Astrocyte of the spinal cord (primary cell): ENCODE results near the gene COL4A2.
A peak's percentile ranks its signal among the peaks of the same experiment; 100 is the strongest.

Source experiments
- DNase-seq: peaks from one replicate; pipeline ENCODE4 v3.0.0; 2011; ENCODE audit warnings: low read depth, low spot score
- H3K4me3 ChIP-seq: 2 replicates; pipeline ENCODE4 v1.5.1; 2011; ENCODE audit warnings: low read depth, mild to moderate bottlenecking, low read length, moderate library complexity
- in situ Hi-C: cut with HindIII; loops from 2 replicates; pipeline ENCODE4 v1.10.0; 2017; ENCODE audit warnings: low sequenced_read_pairs
- TF ChIP-seq, protein P1 (sequence below): IDR thresholded peaks from 2 replicates; pipeline ENCODE4 v1.5.1; 2012; ENCODE audit warnings: low read depth, mild to moderate bottlenecking, low read length, inconsistent platforms

COL4A2 gene

GRCh38 chr13:110361365-110361911 is 54.4 kb downstream of the COL4A2 start:
- TF ChIP-seq, protein P1, sequence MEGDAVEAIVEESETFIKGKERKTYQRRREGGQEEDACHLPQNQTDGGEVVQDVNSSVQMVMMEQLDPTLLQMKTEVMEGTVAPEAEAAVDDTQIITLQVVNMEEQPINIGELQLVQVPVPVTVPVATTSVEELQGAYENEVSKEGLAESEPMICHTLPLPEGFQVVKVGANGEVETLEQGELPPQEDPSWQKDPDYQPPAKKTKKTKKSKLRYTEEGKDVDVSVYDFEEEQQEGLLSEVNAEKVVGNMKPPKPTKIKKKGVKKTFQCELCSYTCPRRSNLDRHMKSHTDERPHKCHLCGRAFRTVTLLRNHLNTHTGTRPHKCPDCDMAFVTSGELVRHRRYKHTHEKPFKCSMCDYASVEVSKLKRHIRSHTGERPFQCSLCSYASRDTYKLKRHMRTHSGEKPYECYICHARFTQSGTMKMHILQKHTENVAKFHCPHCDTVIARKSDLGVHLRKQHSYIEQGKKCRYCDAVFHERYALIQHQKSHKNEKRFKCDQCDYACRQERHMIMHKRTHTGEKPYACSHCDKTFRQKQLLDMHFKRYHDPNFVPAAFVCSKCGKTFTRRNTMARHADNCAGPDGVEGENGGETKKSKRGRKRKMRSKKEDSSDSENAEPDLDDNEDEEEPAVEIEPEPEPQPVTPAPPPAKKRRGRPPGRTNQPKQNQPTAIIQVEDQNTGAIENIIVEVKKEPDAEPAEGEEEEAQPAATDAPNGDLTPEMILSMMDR, result no peak
- no peak overlapping the region for H3K4me3 ChIP-seq
- in situ Hi-C loops, result no loop called here
- peak; percentile 96 for DNase-seq

GRCh38 chr13:110363010-110363409 is 55.9 kb downstream of the COL4A2 start:
- DNase-seq, result no peak
- in situ Hi-C loops, result no loop called here
- TF ChIP-seq, protein P1, result peak; percentile 35
- H3K4me3 ChIP-seq, result no peak overlapping the region

GRCh38 chr13:110364081-110364480 is 57.0 kb downstream of the COL4A2 start:
- TF ChIP-seq, protein P1, result no peak
- no peak overlapping the region for H3K4me3 ChIP-seq
- in situ Hi-C loops, result no loop called here
- DNase-seq, result no peak

- no peak overlapping the region for H3K4me3 ChIP-seq
- TF ChIP-seq, protein P1, result no peak
- in situ Hi-C loops, result no loop called here
- DNase-seq, result no peak
Observed at GRCh38 chr13:110365876-110366275, 58.8 kb downstream of the COL4A2 start.

GRCh38 chr13:110366733-110367132 is 59.6 kb downstream of the COL4A2 start:
- no peak for DNase-seq
- TF ChIP-seq, protein P1, result no peak
- in situ Hi-C loops, result no loop called here
- H3K4me3 ChIP-seq, result no peak overlapping the region

- in situ Hi-C loops, result no loop called here
- no peak overlapping the region for H3K4me3 ChIP-seq
- no peak for DNase-seq
- TF ChIP-seq, protein P1, result no peak
Observed at GRCh38 chr13:110367620-110368019, 60.5 kb downstream of the COL4A2 start.

DNA sequence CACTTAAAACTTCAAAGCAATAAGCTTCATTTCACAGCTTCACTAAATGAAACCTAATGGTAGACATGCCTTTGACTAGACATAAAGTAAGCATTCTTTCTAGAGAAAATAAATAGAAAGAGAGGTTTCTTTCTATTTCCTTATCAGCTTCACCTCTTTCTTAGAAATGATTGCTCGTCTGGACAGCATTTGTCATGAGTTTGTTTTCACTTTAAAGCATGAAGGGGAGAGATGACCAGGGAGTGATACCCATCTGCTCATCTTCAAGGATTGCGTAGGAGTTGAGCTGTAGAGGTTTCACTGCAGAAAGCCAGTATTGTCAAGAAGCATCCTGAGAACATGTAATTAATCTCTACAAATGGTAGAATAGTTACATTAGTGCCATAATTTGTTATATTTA is 61.3 kb downstream of the COL4A2 start:
- no peak overlapping the region for H3K4me3 ChIP-seq
- in situ Hi-C loops, result no loop called here
- TF ChIP-seq, protein P1, result no peak
- DNase-seq, result no peak
